SU-DHL-6 (cell line): ENCODE results near the gene MROH2A.

Experiments used
- H2AFZ ChIP-seq: fragments of 200-600 bp; sonication (generic); 2 replicates; pipeline ENCODE4 v1.6.1; 2014; ENCODE audit warnings: low read depth, mild to moderate bottlenecking, moderate library complexity, mixed read lengths, antibody characterized with exemption, low read length; ENCODE audit not compliant: severe bottlenecking
- H3F3A ChIP-seq: fragments of 200-600 bp; shearing (Covaris generic); 2 replicates; pipeline ENCODE4 v1.6.0; 2016; ENCODE audit warnings: antibody characterized with exemption, mild to moderate bottlenecking; ENCODE audit not compliant: insufficient read depth
- H3K27ac ChIP-seq: fragments of 200-600 bp; sonication (generic); 2 replicates; pipeline ENCODE4 v1.5.1; 2016; ENCODE audit warnings: low read depth, mild to moderate bottlenecking, low read length, moderate library complexity, mixed read lengths
- H3K27me3 ChIP-seq: fragments of 200-600 bp; sonication (generic), shearing (Covaris generic); 2 replicates; pipeline ENCODE4 v1.6.0; 2014; ENCODE audit warnings: mild to moderate bottlenecking, low read length
- H3K36me3 ChIP-seq: fragments of 200-600 bp; sonication (generic); 2 replicates; pipeline ENCODE4 v1.6.1; 2014; ENCODE audit warnings: mild to moderate bottlenecking, low read length, mixed read lengths
- H3K4me2 ChIP-seq: fragments of 300-600, 200-600 bp; shearing (Covaris generic), sonication (generic); 2 replicates; pipeline ENCODE4 v1.6.0; 2014; ENCODE audit warnings: low read length, low read depth, mild to moderate bottlenecking; ENCODE audit not compliant: poor library complexity, severe bottlenecking
- H3K4me3 ChIP-seq: fragments of 200-600 bp; sonication (generic); 2 replicates; pipeline ENCODE4 v1.5.1; 2014; ENCODE audit warnings: antibody characterized with exemption, low read length, mild to moderate bottlenecking, mixed read lengths; ENCODE audit not compliant: insufficient read depth, poor library complexity, severe bottlenecking
- H3K79me2 ChIP-seq: fragments of 200-600 bp; sonication (generic); 2 replicates; pipeline ENCODE4 v1.6.1; 2014; ENCODE audit warnings: mild to moderate bottlenecking, low read length, moderate library complexity; ENCODE audit not compliant: insufficient read depth
- H3K9ac ChIP-seq: fragments of 200-600 bp; sonication (generic); 2 replicates; pipeline ENCODE4 v1.7.0; 2014; ENCODE audit warnings: mild to moderate bottlenecking, low read length
- H3K9me2 ChIP-seq: fragments of 200-600 bp; sonication (generic); replicated peaks from 2 replicates; pipeline ENCODE4 v1.6.1; 2014; ENCODE audit warnings: low read length; ENCODE audit not compliant: insufficient read depth
- H3K9me3 ChIP-seq: fragments of 200-600 bp; sonication (generic); 2 replicates; pipeline ENCODE4 v1.6.1; 2014; ENCODE audit warnings: low read length, mixed read lengths; ENCODE audit not compliant: insufficient read depth
- H4K20me1 ChIP-seq: fragments of 200-600 bp; sonication (generic); 2 replicates; pipeline ENCODE4 v1.6.1; 2014; ENCODE audit warnings: low read depth, mild to moderate bottlenecking, antibody characterized with exemption, low read length, moderate library complexity, mixed read lengths
- EZH2phosphoT487 ChIP-seq: fragments of 200-600 bp; sonication (generic), shearing (Covaris generic); conservative IDR thresholded peaks from 2 replicates; pipeline ENCODE4 v1.6.1; 2018; ENCODE audit warnings: mild to moderate bottlenecking, antibody characterized with exemption, low read length, moderate library complexity, mixed read lengths
- TF ChIP-seq, protein P1 (sequence below): fragments of 200-600 bp; sonication (generic); IDR thresholded peaks from one replicate; pipeline ENCODE4 v1.5.1; 2017; ENCODE audit warnings: antibody characterized with exemption, mild to moderate bottlenecking, low read length, moderate library complexity; ENCODE audit not compliant: insufficient read depth, poor library complexity, severe bottlenecking

MROH2A gene

DNA sequence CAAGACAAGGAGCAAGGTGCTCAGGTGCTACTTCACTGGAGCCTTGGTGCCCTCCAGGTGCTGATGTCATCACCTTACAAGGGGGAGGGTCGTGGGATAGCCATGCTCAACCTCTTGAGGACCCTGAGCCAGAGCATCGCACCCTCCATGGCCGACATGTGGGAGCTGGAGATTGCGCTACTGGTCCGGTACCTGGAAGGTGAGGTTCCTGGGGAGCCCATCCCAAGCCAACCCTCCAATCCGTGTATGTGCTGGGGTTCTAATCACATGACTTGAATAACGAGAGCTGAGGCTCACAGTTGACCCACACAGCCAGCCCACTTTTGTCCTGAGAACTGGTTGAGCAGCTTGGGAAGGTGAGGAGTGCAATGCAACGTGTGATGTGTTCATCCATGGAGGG, 25.9 kb downstream of the MROH2A start:
- no peaks in the 10 kb centered on the region for H3K36me3 ChIP-seq
- H3K27ac ChIP-seq: no peak overlapping the region
- no peaks in the 10 kb centered on the region for H3F3A ChIP-seq
- TF ChIP-seq EZH2phosphoT487: no peak
- TF ChIP-seq, protein P1, sequence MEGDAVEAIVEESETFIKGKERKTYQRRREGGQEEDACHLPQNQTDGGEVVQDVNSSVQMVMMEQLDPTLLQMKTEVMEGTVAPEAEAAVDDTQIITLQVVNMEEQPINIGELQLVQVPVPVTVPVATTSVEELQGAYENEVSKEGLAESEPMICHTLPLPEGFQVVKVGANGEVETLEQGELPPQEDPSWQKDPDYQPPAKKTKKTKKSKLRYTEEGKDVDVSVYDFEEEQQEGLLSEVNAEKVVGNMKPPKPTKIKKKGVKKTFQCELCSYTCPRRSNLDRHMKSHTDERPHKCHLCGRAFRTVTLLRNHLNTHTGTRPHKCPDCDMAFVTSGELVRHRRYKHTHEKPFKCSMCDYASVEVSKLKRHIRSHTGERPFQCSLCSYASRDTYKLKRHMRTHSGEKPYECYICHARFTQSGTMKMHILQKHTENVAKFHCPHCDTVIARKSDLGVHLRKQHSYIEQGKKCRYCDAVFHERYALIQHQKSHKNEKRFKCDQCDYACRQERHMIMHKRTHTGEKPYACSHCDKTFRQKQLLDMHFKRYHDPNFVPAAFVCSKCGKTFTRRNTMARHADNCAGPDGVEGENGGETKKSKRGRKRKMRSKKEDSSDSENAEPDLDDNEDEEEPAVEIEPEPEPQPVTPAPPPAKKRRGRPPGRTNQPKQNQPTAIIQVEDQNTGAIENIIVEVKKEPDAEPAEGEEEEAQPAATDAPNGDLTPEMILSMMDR: no peak
- no peaks in the 10 kb centered on the region for H4K20me1 ChIP-seq
- no peak overlapping the region for H2AFZ ChIP-seq
- no peaks in the 10 kb centered on the region for H3K9me2 ChIP-seq
- H3K79me2 ChIP-seq: no peaks in the 10 kb centered on the region
- no peak overlapping the region for H3K4me3 ChIP-seq
- no peaks in the 10 kb centered on the region for H3K9me3 ChIP-seq
- H3K4me2 ChIP-seq: no peak overlapping the region
- H3K27me3 ChIP-seq: no peaks in the 10 kb centered on the region
- no peak overlapping the region for H3K9ac ChIP-seq

DNA sequence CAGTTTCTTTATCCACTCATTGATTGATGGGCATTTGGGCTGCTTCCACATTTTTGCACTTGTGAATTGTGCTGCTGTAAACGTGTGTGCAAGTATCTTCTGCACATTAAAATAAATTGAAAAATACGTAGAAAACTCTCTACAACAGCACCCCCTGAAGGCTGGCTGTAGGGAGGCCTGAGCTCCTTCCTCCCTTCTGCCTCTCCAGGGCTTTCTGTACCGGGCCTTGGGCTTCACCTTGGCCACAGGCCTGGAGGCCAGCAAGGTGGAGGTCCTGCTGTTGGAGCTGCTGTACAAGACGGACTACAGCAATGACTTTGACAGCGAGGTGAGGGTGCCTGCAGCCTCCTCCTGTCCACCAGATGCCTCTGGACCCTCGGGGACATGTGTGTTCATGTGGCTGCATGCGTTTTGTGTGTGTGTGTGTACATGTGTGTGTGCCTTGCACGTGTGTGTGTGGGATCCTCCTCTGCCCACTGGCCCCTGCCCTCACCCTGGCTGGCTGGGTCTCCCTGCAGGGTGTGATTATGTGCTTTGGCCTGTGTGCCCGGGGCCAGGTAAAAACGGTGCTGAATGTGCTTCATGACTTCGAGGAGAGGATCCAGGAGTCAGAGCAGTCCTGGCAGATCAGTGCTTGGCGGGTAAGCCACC, 29.2 kb downstream of the MROH2A start:
- H3K27me3 ChIP-seq: no peaks in the 10 kb centered on the region
- no peaks in the 10 kb centered on the region for H4K20me1 ChIP-seq
- TF ChIP-seq, protein P1: no peak
- no peak for TF ChIP-seq EZH2phosphoT487
- no peak overlapping the region for H2AFZ ChIP-seq
- no peaks in the 10 kb centered on the region for H3K9me3 ChIP-seq
- H3K79me2 ChIP-seq: no peaks in the 10 kb centered on the region
- no peak overlapping the region for H3K4me3 ChIP-seq
- no peaks in the 10 kb centered on the region for H3F3A ChIP-seq
- H3K9ac ChIP-seq: no peak overlapping the region
- no peaks in the 10 kb centered on the region for H3K36me3 ChIP-seq
- no peak overlapping the region for H3K4me2 ChIP-seq
- H3K9me2 ChIP-seq: no peaks in the 10 kb centered on the region
- H3K27ac ChIP-seq: no peak overlapping the region

DNA sequence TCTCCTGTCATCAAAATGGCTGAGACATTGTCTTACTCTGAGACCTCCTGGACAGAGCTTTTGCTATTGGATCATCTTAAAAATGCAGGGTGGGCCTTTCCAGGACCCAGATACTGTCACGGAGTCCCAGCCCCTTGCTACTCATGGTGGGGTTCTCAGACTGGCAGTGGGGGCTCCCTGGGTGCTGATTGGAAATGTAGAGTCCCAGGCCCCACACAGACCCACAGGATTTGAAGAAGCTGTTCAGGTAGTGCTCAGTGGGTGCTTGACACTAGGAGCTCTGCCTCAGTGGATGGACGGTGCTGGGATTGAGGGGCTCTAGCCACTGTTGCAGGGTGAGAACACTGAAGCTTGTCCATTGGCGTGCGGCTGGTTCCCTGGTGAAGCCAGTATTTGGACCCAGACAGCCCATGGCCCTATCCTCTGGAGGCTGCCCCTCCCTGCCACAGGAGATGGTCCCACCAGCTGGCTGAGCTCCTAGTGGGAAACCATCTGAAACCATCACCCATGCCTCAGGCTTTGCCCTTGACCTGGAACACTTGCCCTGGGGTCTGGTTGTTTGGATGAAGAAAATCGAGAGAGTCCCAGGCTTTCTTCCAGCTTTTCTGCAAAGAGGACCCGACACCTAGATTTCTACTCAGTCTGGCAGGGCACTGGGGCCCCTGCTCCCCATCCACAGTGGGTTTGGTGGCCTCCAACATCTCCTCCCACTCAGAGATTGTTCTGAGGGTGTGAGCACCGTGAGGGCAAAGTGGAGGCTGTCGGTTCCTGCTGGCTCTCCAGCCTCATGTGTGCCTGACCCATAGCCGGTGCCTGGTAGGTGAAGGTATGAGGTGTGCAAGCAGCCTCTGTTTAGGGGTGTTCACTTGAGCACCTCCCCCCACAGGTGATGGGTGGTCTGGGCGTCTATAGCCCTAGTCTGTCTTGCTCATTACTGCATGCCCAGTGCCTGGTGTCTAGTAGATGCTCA, 30.1 kb downstream of the MROH2A start:
- no peak overlapping the region for H3K9ac ChIP-seq
- no peaks in the 10 kb centered on the region for H3K36me3 ChIP-seq
- no peaks in the 10 kb centered on the region for H3K9me2 ChIP-seq
- no peak overlapping the region for H2AFZ ChIP-seq
- no peak overlapping the region for H3K27ac ChIP-seq
- H3K79me2 ChIP-seq: no peaks in the 10 kb centered on the region
- no peaks in the 10 kb centered on the region for H3K27me3 ChIP-seq
- H4K20me1 ChIP-seq: no peaks in the 10 kb centered on the region
- H3F3A ChIP-seq: no peaks in the 10 kb centered on the region
- TF ChIP-seq, protein P1: no peak
- TF ChIP-seq EZH2phosphoT487: no peak
- no peak overlapping the region for H3K4me3 ChIP-seq
- no peak overlapping the region for H3K4me2 ChIP-seq
- no peaks in the 10 kb centered on the region for H3K9me3 ChIP-seq
